Keratinocyte (primary cell): ENCODE measurements around the gene AQP2. TPM values are rescaled to one million over a fixed set of nuclear protein-coding genes. Genes with fewer than 3 reads are reported as not detected.

Experiments
- DNase-seq: peaks from one replicate; pipeline ENCODE4 v3.0.0-alpha.2; 2011; ENCODE audit warnings: low read depth, missing footprints, low spot score
- FAIRE-seq: peaks from 2 replicates; lab custom pipeline; 2011; peaks lifted over from hg19 to GRCh38; lab: Jason Lieb, UNC
- H2AFZ ChIP-seq: 2 replicates; pipeline ENCODE4 v1.6.0; 2012; ENCODE audit warnings: low read length, control low read depth, inconsistent platforms; ENCODE audit not compliant: control insufficient read depth
- H3K27ac ChIP-seq: 2 replicates; pipeline ENCODE4 v1.5.1; 2011; ENCODE audit warnings: low read length; ENCODE audit not compliant: control insufficient read depth, insufficient read depth
- H3K27me3 ChIP-seq: 3 replicates; pipeline ENCODE4 v1.6.0; 2011; ENCODE audit warnings: low read length; ENCODE audit not compliant: control insufficient read depth, insufficient read depth; ENCODE audit errors: extremely low read depth
- H3K36me3 ChIP-seq, 2 experiments: 2 replicates in 1 of 2; 3 replicates in 1 of 2; pipeline ENCODE4 v1.5.1; 2011; ENCODE audit warnings: low read length in 2 of 2, mild to moderate bottlenecking in 1 of 2; ENCODE audit not compliant: control insufficient read depth in 2 of 2, insufficient read depth in 2 of 2; ENCODE audit errors: extremely low read depth in 1 of 2
- H3K4me1 ChIP-seq: 3 replicates; pipeline ENCODE4 v1.5.1; 2011; ENCODE audit warnings: low read length; ENCODE audit not compliant: control insufficient read depth, insufficient read depth; ENCODE audit errors: extremely low read depth
- H3K4me2 ChIP-seq: 3 replicates; pipeline ENCODE4 v1.6.0; 2011; ENCODE audit warnings: low read depth, low read length; ENCODE audit not compliant: control insufficient read depth, insufficient read depth; ENCODE audit errors: extremely low read depth
- H3K4me3 ChIP-seq, 3 experiments: fragments of 200-600 bp in 1 of 3; sonication (generic) in 1 of 3; 2 replicates in 2 of 3; 3 replicates in 1 of 3; pipeline ENCODE4 v1.5.1; 2011 to 2016; ENCODE audit warnings: low read length in 3 of 3, mild to moderate bottlenecking in 3 of 3, control low read depth in 2 of 3, inconsistent platforms in 1 of 3, low read depth in 1 of 3, mixed read lengths in 1 of 3, mixed run types in 1 of 3, moderate library complexity in 1 of 3; ENCODE audit not compliant: control insufficient read depth in 2 of 3, insufficient read depth in 2 of 3; ENCODE audit errors: extremely low read depth in 1 of 3
- H3K79me2 ChIP-seq: 2 replicates; pipeline ENCODE4 v1.6.0; 2012; ENCODE audit warnings: low read length; ENCODE audit not compliant: control insufficient read depth, insufficient read depth
- H3K9ac ChIP-seq: 3 replicates; pipeline ENCODE4 v1.6.0; 2011; ENCODE audit warnings: low read length; ENCODE audit not compliant: control insufficient read depth, insufficient read depth; ENCODE audit errors: extremely low read depth
- H3K9me1 ChIP-seq: 3 replicates; pipeline ENCODE4 v1.6.0; 2011; ENCODE audit warnings: low read length; ENCODE audit not compliant: control insufficient read depth, insufficient read depth; ENCODE audit errors: extremely low read depth
- H3K9me3 ChIP-seq: 2 replicates; pipeline ENCODE4 v1.5.1; 2012; ENCODE audit warnings: low read depth, low read length; ENCODE audit not compliant: control insufficient read depth
- H4K20me1 ChIP-seq: 3 replicates; pipeline ENCODE4 v1.6.0; 2011; ENCODE audit warnings: low read length; ENCODE audit not compliant: control insufficient read depth, insufficient read depth; ENCODE audit errors: extremely low read depth
- EZH2 ChIP-seq: IDR thresholded peaks from one replicate; pipeline ENCODE4 v1.6.1; 2012; ENCODE audit warnings: inconsistent platforms, mild to moderate bottlenecking, low read length, moderate library complexity
- dilution Hi-C: fragments of 300-500 bp; cut with MboI; formaldehyde crosslinking; loops from one replicate; pipeline ENCODE4 v1.7.0; 2020; ENCODE audit warnings: low sequenced_read_pairs; ENCODE audit not compliant: extremely low pct_ligation_motif_present
- polyA plus RNA-seq, 5 experiments: library from polyadenylated mRNA; depleted of rRNA in 3 of 5; stranded (reverse) in 3 of 5; stranded (forward) in 1 of 5; unstranded in 1 of 5; fragments of >200 nt; gene quantifications; 1 replicate in 1 of 5; 2 replicates in 3 of 5; 3 replicates in 1 of 5; pipeline versions ENCODE4 v1.2.1 to v1.2.3, GENCODE V29; 2011 to 2012; ENCODE audit warnings: missing spikeins in 2 of 5, low read depth in 1 of 5, low replicate concordance in 1 of 5
- TF ChIP-seq, protein P1 (sequence below), 3 experiments: IDR thresholded peaks in 1 of 3; conservative IDR thresholded peaks in 1 of 3; optimal IDR thresholded peaks in 1 of 3; 2 replicates in 2 of 3; 3 replicates in 1 of 3; pipeline versions ENCODE3 to v1.5.1; 2011; ENCODE audit warnings: low read length in 3 of 3, mild to moderate bottlenecking in 3 of 3, moderate library complexity in 2 of 3, control low read depth in 1 of 3, inconsistent platforms in 1 of 3; ENCODE audit not compliant: insufficient read depth in 2 of 3; ENCODE audit errors: extremely low read depth in 1 of 3

The AQP2 gene
- polyA plus RNA-seq, 1 donor (not counting 4 experiments of a cell fraction or from before 2014, with no cell fraction given) = not detected

DNA sequence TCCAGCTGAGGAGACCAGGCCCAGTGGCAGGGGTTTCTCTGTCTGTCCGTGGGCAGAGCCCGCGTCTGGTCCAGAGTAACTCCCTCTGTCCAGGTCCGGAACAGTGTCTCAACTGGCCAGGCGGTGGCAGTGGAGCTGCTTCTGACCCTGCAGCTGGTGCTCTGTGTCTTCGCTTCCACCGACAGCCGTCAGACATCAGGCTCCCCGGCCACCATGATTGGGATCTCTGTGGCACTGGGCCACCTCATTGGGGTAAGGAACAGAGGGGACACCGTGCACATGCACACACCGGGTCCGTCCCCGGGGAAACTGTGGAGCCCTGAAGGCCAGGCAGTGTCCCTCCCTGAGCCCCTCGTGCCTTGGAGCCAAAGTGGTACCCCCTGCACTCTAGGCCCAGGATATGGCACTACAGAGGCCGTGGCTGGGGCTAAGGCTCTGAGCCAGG is 23.7 kb downstream of the AQP2 start:
- H3K9me1 ChIP-seq = no peaks in the 10 kb centered on the region
- H3K9ac ChIP-seq = no peak overlapping the region
- H4K20me1 ChIP-seq = no peaks in the 10 kb centered on the region
- no peaks in the 10 kb centered on the region for H3K27me3 ChIP-seq
- H3K4me1 ChIP-seq = peaks cover 12% of the 10 kb centered on the region
- no peak overlapping the region for H2AFZ ChIP-seq
- no peak overlapping the region for H3K27ac ChIP-seq
- no peaks in the 10 kb centered on the region for H3K36me3 ChIP-seq
- no peak overlapping the region for H3K4me2 ChIP-seq
- H3K9me3 ChIP-seq = no peaks in the 10 kb centered on the region
- H3K4me3 ChIP-seq = no peak overlapping the region
- no peak for TF ChIP-seq EZH2
- TF ChIP-seq, protein P1, sequence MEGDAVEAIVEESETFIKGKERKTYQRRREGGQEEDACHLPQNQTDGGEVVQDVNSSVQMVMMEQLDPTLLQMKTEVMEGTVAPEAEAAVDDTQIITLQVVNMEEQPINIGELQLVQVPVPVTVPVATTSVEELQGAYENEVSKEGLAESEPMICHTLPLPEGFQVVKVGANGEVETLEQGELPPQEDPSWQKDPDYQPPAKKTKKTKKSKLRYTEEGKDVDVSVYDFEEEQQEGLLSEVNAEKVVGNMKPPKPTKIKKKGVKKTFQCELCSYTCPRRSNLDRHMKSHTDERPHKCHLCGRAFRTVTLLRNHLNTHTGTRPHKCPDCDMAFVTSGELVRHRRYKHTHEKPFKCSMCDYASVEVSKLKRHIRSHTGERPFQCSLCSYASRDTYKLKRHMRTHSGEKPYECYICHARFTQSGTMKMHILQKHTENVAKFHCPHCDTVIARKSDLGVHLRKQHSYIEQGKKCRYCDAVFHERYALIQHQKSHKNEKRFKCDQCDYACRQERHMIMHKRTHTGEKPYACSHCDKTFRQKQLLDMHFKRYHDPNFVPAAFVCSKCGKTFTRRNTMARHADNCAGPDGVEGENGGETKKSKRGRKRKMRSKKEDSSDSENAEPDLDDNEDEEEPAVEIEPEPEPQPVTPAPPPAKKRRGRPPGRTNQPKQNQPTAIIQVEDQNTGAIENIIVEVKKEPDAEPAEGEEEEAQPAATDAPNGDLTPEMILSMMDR (optimal IDR thresholded peaks at IDR 0.05 in 1 of 3, IDR thresholded peaks at IDR 0.05 in 1 of 3, conservative IDR thresholded peaks at IDR 0.05 in 1 of 3; ENCODE audit: extremely low read depth in 1 of 3, insufficient read depth in 2 of 3, low read length in 3 of 3) = peak in 1 of 3 experiments; percentile 15
- dilution Hi-C loops = no loop called here
- H3K79me2 ChIP-seq = no peaks in the 10 kb centered on the region
- no peak for DNase-seq
- no peak for FAIRE-seq

DNA sequence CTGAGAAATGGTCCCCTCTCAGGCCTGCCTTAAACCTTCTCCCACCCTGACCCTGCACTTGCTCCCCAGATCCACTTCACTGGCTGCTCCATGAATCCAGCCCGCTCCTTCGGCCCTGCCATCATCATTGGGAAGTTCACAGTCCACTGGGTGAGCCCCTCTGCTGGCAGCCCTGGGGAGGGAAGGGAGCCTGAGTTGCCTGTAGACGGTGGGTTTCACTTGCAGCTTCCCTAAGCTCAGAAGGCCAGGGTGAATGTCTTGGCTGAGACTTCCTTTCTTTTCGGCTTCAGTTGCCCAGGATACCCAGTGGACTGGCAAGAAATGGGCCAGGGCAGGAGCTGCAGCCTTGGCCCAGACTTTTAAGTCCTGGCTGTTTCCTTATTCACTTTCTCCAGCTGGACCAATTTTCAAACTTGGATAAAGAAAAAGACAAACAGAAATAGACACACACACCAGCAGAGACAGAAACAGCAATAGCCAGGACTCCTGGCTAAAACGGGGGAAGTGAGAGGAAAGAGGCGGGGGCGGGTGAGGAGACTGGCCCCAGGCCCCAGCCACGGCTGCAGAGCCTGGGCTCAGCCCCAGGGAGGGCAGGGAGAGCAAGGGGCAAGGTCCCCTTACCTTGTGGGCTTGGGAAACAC is 24.3 kb downstream of the AQP2 start:
- Histone ChIP-seq H2AFZ (no peak overlapping the region), H3K36me3 (no peaks in the 10 kb centered on the region), H3K9me3 (no peaks in the 10 kb centered on the region), H3K79me2 (no peaks in the 10 kb centered on the region), H3K4me3 (no peak overlapping the region), H3K9ac (no peak overlapping the region), H3K27ac (no peak overlapping the region), H3K4me2 (no peak overlapping the region), H4K20me1 (no peaks in the 10 kb centered on the region), H3K4me1 (peaks cover 12% of the 10 kb centered on the region), H3K9me1 (no peaks in the 10 kb centered on the region), H3K27me3 (no peaks in the 10 kb centered on the region)
- dilution Hi-C loops = no loop called here
- DNase-seq (no peak), FAIRE-seq (no peak)
- TF ChIP-seq, protein P1 (optimal IDR thresholded peaks at IDR 0.05 in 1 of 3, IDR thresholded peaks at IDR 0.05 in 1 of 3, conservative IDR thresholded peaks at IDR 0.05 in 1 of 3; ENCODE audit: extremely low read depth in 1 of 3, insufficient read depth in 2 of 3, low read length in 3 of 3) = no peak
- TF ChIP-seq EZH2 = no peak
